Astrocyte (in vitro differentiated cells and primary cell): ENCODE results near the gene NECTIN1.

Source experiments
- CTCF ChIP-seq: IDR thresholded peaks from 2 replicates; pipeline ENCODE4 v1.5.1; 2011; ENCODE audit warnings: low read depth, mild to moderate bottlenecking, inconsistent platforms, low read length, moderate library complexity; ENCODE audit not compliant: insufficient read depth
- EZH2 ChIP-seq: IDR thresholded peaks from 2 replicates; pipeline ENCODE4 v1.6.1; 2012; ENCODE audit warnings: mild to moderate bottlenecking, low read length, inconsistent platforms; ENCODE audit not compliant: insufficient read depth

GRCh38 chr11:119764108-119764868, 35.3 kb upstream of the NECTIN1 start:
- no peak for TF ChIP-seq CTCF
- no peak for TF ChIP-seq EZH2
